Stimulated activated CD4-positive, alpha-beta T cell treated with anti-CD3 and anti-CD28 coated beads, Interleukin-15, amount 100 ng/mL, for 1 hour (primary cell): ENCODE measurements around the gene KRTAP6-1.

Experiments used
- DNase-seq, 2 donors: peaks; one replicate each; pipeline ENCODE4 v3.0.0-alpha.2; 2020; ENCODE audit warnings: low read depth in 1 of 2, low spot score in 1 of 2

The KRTAP6-1 gene

GRCh38 chr21:30613836-30614235, at the start of gene KRTAP6-1:
KRTAP6-1 (minus strand) TSS chr21:30613930; CDS start chr21:30613904, 26 bp downstream.
- no peak for DNase-seq

- no peak for DNase-seq
Observed at GRCh38 chr21:30652891-30653290, 39.2 kb upstream of the KRTAP6-1 start.

GRCh38 chr21:30646904-30647414, 33.2 kb upstream of the KRTAP6-1 start:
- no peak for DNase-seq

- DNase-seq, result no peak
Observed at GRCh38 chr21:30642564-30642963, 28.8 kb upstream of the KRTAP6-1 start, which contains the start of gene KRTAP20-3. KRTAP20-3 (plus strand) TSS chr21:30642864.

GRCh38 chr21:30638686-30639085, 25.0 kb upstream of the KRTAP6-1 start:
- DNase-seq, result no peak

GRCh38 chr21:30634906-30635305, 21.2 kb upstream of the KRTAP6-1 start, which contains the start of gene KRTAP20-2:
KRTAP20-2 (plus strand) TSS chr21:30635206; CDS start chr21:30635264, 58 bp downstream.
- DNase-seq, result no peak

GRCh38 chr21:30629200-30629599, 15.5 kb upstream of the KRTAP6-1 start:
- DNase-seq, result no peak

- no peak for DNase-seq
Observed at GRCh38 chr21:30628109-30628508, 14.4 kb upstream of the KRTAP6-1 start.

- no peak for DNase-seq
Observed at GRCh38 chr21:30625449-30626165, 11.9 kb upstream of the KRTAP6-1 start.

GRCh38 chr21:30623362-30623761, 9.6 kb upstream of the KRTAP6-1 start:
- no peak for DNase-seq

GRCh38 chr21:30620522-30620921, 6.8 kb upstream of the KRTAP6-1 start, which contains the start of gene KRTAP20-4:
KRTAP20-4 (plus strand) TSS chr21:30620627.
- DNase-seq, result no peak

GRCh38 chr21:30620080-30620479, 6.3 kb upstream of the KRTAP6-1 start:
- DNase-seq, result no peak

GRCh38 chr21:30616125-30616524, 2.4 kb upstream of the KRTAP6-1 start, which contains the start of gene KRTAP20-1:
KRTAP20-1 (plus strand) TSS chr21:30616425; CDS start chr21:30616455, 30 bp downstream.
- no peak for DNase-seq

GRCh38 chr21:30615199-30615598, 1.5 kb upstream of the KRTAP6-1 start:
- DNase-seq, result no peak

GRCh38 chr21:30612132-30612531, 1.6 kb downstream of the KRTAP6-1 start:
- DNase-seq, result no peak

- no peak for DNase-seq
Observed at GRCh38 chr21:30605968-30606367, 7.8 kb downstream of the KRTAP6-1 start.

- no peak for DNase-seq
Observed at GRCh38 chr21:30600787-30601186, 12.9 kb downstream of the KRTAP6-1 start, which contains the start of gene KRTAP22-1. KRTAP22-1 (plus strand) TSS chr21:30601087.

- no peak for DNase-seq
Observed at GRCh38 chr21:30598802-30599201, 14.9 kb downstream of the KRTAP6-1 start, which contains the start of gene KRTAP6-2. KRTAP6-2 (minus strand) TSS chr21:30598902; CDS start chr21:30598874, 28 bp downstream.

GRCh38 chr21:30592140-30592539, 21.6 kb downstream of the KRTAP6-1 start, which contains the start of gene KRTAP6-3:
KRTAP6-3 (plus strand) TSS chr21:30592440; CDS start chr21:30592446, 6 bp downstream.
- no peak for DNase-seq

- no peak for DNase-seq
Observed at GRCh38 chr21:30590297-30590696, 23.4 kb downstream of the KRTAP6-1 start, which contains the start of gene KRTAP22-2. KRTAP22-2 (minus strand) TSS chr21:30590397.

GRCh38 chr21:30582870-30583269, 30.9 kb downstream of the KRTAP6-1 start:
- no peak for DNase-seq

GRCh38 chr21:30580132-30580531, 33.6 kb downstream of the KRTAP6-1 start:
- DNase-seq, result no peak
